ENCODE data around the gene TRPC4AP. TPM values are rescaled to one million over a fixed set of nuclear protein-coding genes. Genes with fewer than 3 reads are reported as not detected.

The TRPC4AP gene
- total RNA-seq, 2 experiments from 2014 or later = 63.5 to 65.7 TPM

- Mint-ChIP-seq H3K27me3 (peaks cover 11% of the 10 kb centered on the region), H3K9me3 (no peaks in the 10 kb centered on the region), H3K4me3 (no peak overlapping the region)
Observed at GRCh38 chr20:34982270-34983088, 110.1 kb downstream of the TRPC4AP start.

GRCh38 chr20:34980543-34981233 is 111.9 kb downstream of the TRPC4AP start:
- DNase-seq = no peak
- ChIA-PET POLR2A (no interaction called here), CTCF (no interaction called here)
- H3K4me1 Mint-ChIP-seq = no peaks in the 10 kb centered on the region
- H3K27me3 Mint-ChIP-seq = peaks cover 13% of the 10 kb centered on the region
- no peaks in the 10 kb centered on the region for H3K36me3 Mint-ChIP-seq (ENCODE audit: low read depth)
- no peak overlapping the region for H3K27ac Mint-ChIP-seq
- no peaks in the 10 kb centered on the region for H3K9me3 Mint-ChIP-seq
- no peak overlapping the region for H3K4me3 Mint-ChIP-seq

More at GRCh38 chr20:34982270-34983088, 110.1 kb downstream of the TRPC4AP start:
- H3K36me3 Mint-ChIP-seq (ENCODE audit: low read depth) = no peaks in the 10 kb centered on the region
- no peak for DNase-seq
- no peaks in the 10 kb centered on the region for H3K4me1 Mint-ChIP-seq
- CTCF ChIA-PET = no interaction called here
- no peak overlapping the region for H3K27ac Mint-ChIP-seq
- POLR2A ChIA-PET = no interaction called here

- no peak overlapping the region for H3K27ac Mint-ChIP-seq
- no peaks in the 10 kb centered on the region for H3K4me1 Mint-ChIP-seq
- DNase-seq = no peak
- ChIA-PET POLR2A (no interaction called here), CTCF (no interaction called here)
- no peaks in the 10 kb centered on the region for H3K36me3 Mint-ChIP-seq (ENCODE audit: low read depth)
- H3K4me3 Mint-ChIP-seq = no peak overlapping the region
- H3K27me3 Mint-ChIP-seq = peaks cover 16% of the 10 kb centered on the region
- no peaks in the 10 kb centered on the region for H3K9me3 Mint-ChIP-seq
Observed at GRCh38 chr20:34979366-34980153, 113.0 kb downstream of the TRPC4AP start.

- Mint-ChIP-seq H3K27ac (no peak overlapping the region), H3K4me3 (no peak overlapping the region), H3K27me3 (peaks cover 10% of the 10 kb centered on the region), H3K9me3 (no peaks in the 10 kb centered on the region), H3K36me3 (ENCODE audit: low read depth) (no peaks in the 10 kb centered on the region), H3K4me1 (no peaks in the 10 kb centered on the region)
- ChIA-PET POLR2A (interaction anchor here (1.1 kb wide), 1 partner anchor 9 kb away, joined by 3 read pairs; no protein-coding TSS in a partner anchor), CTCF (no interaction called here)
- DNase-seq = no peak
Observed at GRCh38 chr20:34978092-34978744, 114.4 kb downstream of the TRPC4AP start.

DNA sequence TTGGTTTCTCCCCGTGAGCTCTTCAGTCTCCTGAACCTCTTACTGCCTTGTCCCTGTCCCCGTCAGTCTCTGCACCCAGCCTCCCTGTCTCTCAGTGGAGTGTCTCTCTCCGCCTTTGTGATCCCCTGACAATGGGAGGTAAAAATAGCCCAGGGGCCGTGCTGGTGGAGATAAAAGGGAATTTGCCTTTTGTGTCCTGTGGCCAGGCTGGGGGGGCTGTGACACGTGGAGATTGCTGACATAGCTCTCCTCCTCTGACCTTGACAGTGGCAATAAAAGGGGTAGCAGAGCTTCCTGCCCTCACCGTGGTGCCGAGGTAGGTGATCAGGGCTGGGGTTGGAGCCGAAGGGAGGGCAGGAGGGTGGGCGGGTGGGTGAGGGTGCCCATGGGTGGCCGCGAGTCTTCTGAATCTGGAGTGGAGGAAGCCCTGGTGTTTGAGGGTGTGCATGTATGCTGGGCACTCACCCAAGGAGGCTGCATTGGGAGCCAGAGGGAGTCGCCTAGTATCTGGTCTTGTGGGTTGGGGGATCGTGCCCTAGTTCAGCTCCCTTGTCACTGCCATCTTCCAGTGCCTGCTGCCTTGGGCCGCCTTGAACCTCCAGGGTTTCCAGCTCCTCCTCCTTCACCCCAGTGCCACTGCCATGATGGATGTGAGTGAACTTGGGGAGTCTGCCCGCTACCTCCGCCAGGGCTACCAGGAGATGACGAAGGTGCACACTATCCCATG is 115.1 kb downstream of the TRPC4AP start:
- CTCF ChIA-PET = no interaction called here
- POLR2A ChIA-PET = interaction anchor here (1.1 kb wide), 1 partner anchor 8 kb away, joined by 3 read pairs; no protein-coding TSS in a partner anchor
- H3K4me3 Mint-ChIP-seq = no peak overlapping the region
- no peaks in the 10 kb centered on the region for H3K36me3 Mint-ChIP-seq (ENCODE audit: low read depth)
- no peak overlapping the region for H3K27ac Mint-ChIP-seq
- peaks cover 8% of the 10 kb centered on the region for H3K27me3 Mint-ChIP-seq
- H3K4me1 Mint-ChIP-seq = no peaks in the 10 kb centered on the region
- no peak for DNase-seq
- no peaks in the 10 kb centered on the region for H3K9me3 Mint-ChIP-seq

DNA sequence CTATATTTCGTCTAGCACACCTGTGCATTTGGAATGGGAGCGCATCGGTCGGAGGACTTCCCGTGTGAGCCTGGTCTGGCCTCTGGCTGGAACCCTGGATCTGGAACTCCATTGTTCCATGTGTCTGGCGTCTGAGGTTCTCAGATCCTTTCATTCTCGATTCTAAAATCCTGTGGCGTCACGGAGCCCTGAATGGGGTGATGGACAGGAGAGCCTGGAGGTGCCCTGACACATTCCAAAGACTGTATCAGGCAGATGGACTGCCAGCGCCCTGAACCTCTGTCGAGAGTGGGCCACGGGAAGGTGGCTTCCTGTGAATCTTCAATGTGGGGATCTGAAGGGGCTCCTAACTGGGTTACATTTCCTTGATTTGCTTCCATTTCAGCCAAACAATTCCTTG is 116.3 kb downstream of the TRPC4AP start:
- CTCF ChIA-PET = no interaction called here
- no peak overlapping the region for H3K27ac Mint-ChIP-seq
- H3K4me3 Mint-ChIP-seq = no peak overlapping the region
- H3K9me3 Mint-ChIP-seq = no peaks in the 10 kb centered on the region
- no peaks in the 10 kb centered on the region for H3K4me1 Mint-ChIP-seq
- no peaks in the 10 kb centered on the region for H3K36me3 Mint-ChIP-seq (ENCODE audit: low read depth)
- H3K27me3 Mint-ChIP-seq = peaks cover 5% of the 10 kb centered on the region
- POLR2A ChIA-PET = no interaction called here
- DNase-seq = no peak

GRCh38 chr20:34974246-34974645 is 118.4 kb downstream of the TRPC4AP start:
- ChIA-PET CTCF (interaction anchor here (0.6 to 1.1 kb wide), 4 partner anchors 15 to 295 kb away, joined by 3 to 4 read pairs (median 4); no protein-coding TSS in a partner anchor), POLR2A (no interaction called here)
- Mint-ChIP-seq H3K9me3 (no peaks in the 10 kb centered on the region), H3K36me3 (ENCODE audit: low read depth) (no peaks in the 10 kb centered on the region), H3K27me3 (peaks cover 5% of the 10 kb centered on the region), H3K4me3 (no peak overlapping the region), H3K4me1 (no peaks in the 10 kb centered on the region), H3K27ac (no peak overlapping the region)
- no peak for DNase-seq

DNA sequence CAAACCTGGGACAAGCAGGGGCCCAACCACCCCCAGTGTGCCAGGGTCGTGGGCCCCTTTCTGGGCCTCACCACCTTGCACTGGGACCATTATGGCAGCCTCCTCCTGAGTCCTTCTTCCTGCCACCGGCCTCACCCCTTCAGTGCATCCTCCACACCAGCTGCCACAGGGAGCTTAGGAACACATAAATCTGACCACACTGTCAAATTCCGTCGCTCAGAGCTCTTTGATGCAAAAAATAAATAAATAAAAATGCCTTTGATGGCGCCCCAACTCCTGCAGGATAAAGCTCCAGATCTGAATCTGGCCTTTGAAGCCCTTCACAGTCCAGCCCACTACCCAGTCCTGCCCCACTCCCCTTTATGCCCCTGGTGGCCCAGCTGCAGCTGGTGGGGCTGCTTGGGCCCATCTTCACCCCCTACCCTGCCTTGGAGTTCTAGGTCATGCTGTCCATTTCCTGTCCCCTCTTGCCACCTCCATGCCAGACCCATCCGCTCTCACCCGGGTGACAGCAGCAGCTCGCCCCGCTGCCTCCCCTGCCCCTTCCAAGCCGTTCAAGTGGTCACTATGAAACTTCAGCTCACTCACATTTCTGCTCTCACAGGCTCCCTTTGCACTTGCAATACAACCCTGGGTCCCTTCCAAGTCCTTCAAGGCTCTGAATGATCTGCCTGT is 120.9 kb downstream of the TRPC4AP start:
- Mint-ChIP-seq H3K9me3 (no peaks in the 10 kb centered on the region), H3K27me3 (peaks cover 3% of the 10 kb centered on the region), H3K4me1 (no peaks in the 10 kb centered on the region), H3K36me3 (ENCODE audit: low read depth) (no peaks in the 10 kb centered on the region), H3K4me3 (no peak overlapping the region), H3K27ac (no peak overlapping the region)
- ChIA-PET POLR2A (interaction anchor here (0.8 to 1.4 kb wide), 3 partner anchors 16 to 29 kb away, joined by 3 to 4 read pairs (median 3); partner anchors contain the start of genes GSS and MYH7B), CTCF (interaction anchor here (0.6 kb wide), 1 partner anchor 189 kb away, joined by 4 read pairs; no protein-coding TSS in a partner anchor)
- DNase-seq = no peak

- DNase-seq = no peak
- Mint-ChIP-seq H3K27ac (no peak overlapping the region), H3K9me3 (no peaks in the 10 kb centered on the region), H3K4me3 (no peak overlapping the region), H3K36me3 (ENCODE audit: low read depth) (no peaks in the 10 kb centered on the region), H3K4me1 (no peaks in the 10 kb centered on the region), H3K27me3 (peaks cover 3% of the 10 kb centered on the region)
- ChIA-PET POLR2A (interaction anchor here (0.6 to 0.8 kb wide), 2 partner anchors 26 to 207 kb away, joined by 3 read pairs; no protein-coding TSS in a partner anchor), CTCF (interaction anchor here (0.6 to 1.0 kb wide), 2 partner anchors 15 to 190 kb away, joined by 3 to 4 read pairs; partner anchors contain the start of genes GSS and MYH7B)
Observed at GRCh38 chr20:34970846-34971560, 121.6 kb downstream of the TRPC4AP start.

GRCh38 chr20:34970193-34970840 is 122.3 kb downstream of the TRPC4AP start:
- H3K36me3 Mint-ChIP-seq (ENCODE audit: low read depth) = no peaks in the 10 kb centered on the region
- ChIA-PET POLR2A (interaction anchor here (0.6 kb wide), 1 partner anchor 208 kb away, joined by 3 read pairs; no protein-coding TSS in a partner anchor), CTCF (interaction anchor here (1.0 kb wide), 1 partner anchor 14 kb away, joined by 3 read pairs; the partner anchor contains the start of genes GSS and MYH7B)
- DNase-seq = no peak
- no peak overlapping the region for H3K27ac Mint-ChIP-seq
- no peaks in the 10 kb centered on the region for H3K4me1 Mint-ChIP-seq
- H3K4me3 Mint-ChIP-seq = no peak overlapping the region
- peaks cover 3% of the 10 kb centered on the region for H3K27me3 Mint-ChIP-seq
- no peaks in the 10 kb centered on the region for H3K9me3 Mint-ChIP-seq
